Muscle of leg (tissue), 11 donors: ENCODE data around the gene TSPAN9. TPM values are rescaled to one million over a fixed set of nuclear protein-coding genes. Genes with fewer than 3 reads are reported as not detected.
A peak's percentile ranks its signal among the peaks of the same experiment; 100 is the strongest.

ENCODE experiments used
- DNase-seq: peaks from one replicate; pipeline ENCODE4 v3.0.0; 2013
- H3K27ac ChIP-seq: one replicate; pipeline ENCODE4 v1.5.1; 2013; ENCODE audit warnings: mild to moderate bottlenecking, low read length, control low read depth
- H3K27me3 ChIP-seq: one replicate; pipeline ENCODE4 v1.6.1; 2013; ENCODE audit warnings: low read length; ENCODE audit not compliant: control insufficient read depth, insufficient read depth
- H3K36me3 ChIP-seq: one replicate; pipeline ENCODE4 v1.6.1; 2013; ENCODE audit warnings: low read length; ENCODE audit not compliant: control insufficient read depth, insufficient read depth
- H3K4me1 ChIP-seq: one replicate; pipeline ENCODE4 v1.6.1; 2013; ENCODE audit warnings: low read length; ENCODE audit not compliant: control insufficient read depth, insufficient read depth
- H3K4me3 ChIP-seq: one replicate; pipeline ENCODE4 v1.5.1; 2013; ENCODE audit warnings: low read length, control low read depth
- H3K9me3 ChIP-seq: replicated peaks from 2 replicates; pipeline ENCODE4 v1.6.1; 2013; ENCODE audit warnings: low read depth, low read length; ENCODE audit not compliant: control insufficient read depth
- WGBS: methylation state at CpG from one replicate; pipeline ENCODE4 v1.1.5; 2013; ENCODE audit warnings: missing lambda C conversion rate; ENCODE audit not compliant: insufficient coverage; 5-methylcytosine and 5-hydroxymethylcytosine counted together
- polyA plus RNA-seq, 8 donors: library from polyadenylated mRNA; unstranded; fragments of 120-200 nt; gene quantifications; one replicate each; pipeline versions ENCODE4 v1.2.1 to v1.2.3, GENCODE V29; 2013; ENCODE audit warnings: inconsistent platforms in 1 of 8, low replicate concordance in 1 of 8; ENCODE audit not compliant: insufficient read length in 8 of 8, insufficient read depth in 1 of 8
- total RNA-seq: library from RNA; stranded (reverse); fragments of 120-200 nt; gene quantifications from one replicate; pipeline ENCODE4 v1.2.4, GENCODE V29; 2013

TSPAN9 gene
- total and polyA plus RNA-seq, 9 donors: 56.6 to 142 (median 116) TPM

- WGBS: 54% methylated on average over 9 of the region's 12 CpGs
- peaks cover 2% of the 10 kb centered on the region for H3K36me3 ChIP-seq
- H3K4me3 ChIP-seq: no peak overlapping the region
- no peak overlapping the region for H3K27ac ChIP-seq
- H3K27me3 ChIP-seq: no peaks in the 10 kb centered on the region
- DNase-seq: no peak
- H3K9me3 ChIP-seq: no peaks in the 10 kb centered on the region
- H3K4me1 ChIP-seq: peaks cover 16% of the 10 kb centered on the region
Observed at GRCh38 chr12:3179731-3180130, 102.6 kb downstream of the TSPAN9 start.

GRCh38 chr12:3182426-3182825 lies 105.2 kb downstream of the TSPAN9 start:
- H3K27me3 ChIP-seq: no peaks in the 10 kb centered on the region
- 65% methylated on average over 3 of the region's 5 CpGs for WGBS
- H3K4me3 ChIP-seq: no peak overlapping the region
- H3K27ac ChIP-seq: no peak overlapping the region
- no peaks in the 10 kb centered on the region for H3K9me3 ChIP-seq
- peaks cover 30% of the 10 kb centered on the region for H3K4me1 ChIP-seq
- peaks cover 2% of the 10 kb centered on the region for H3K36me3 ChIP-seq
- no peak for DNase-seq

- no peaks in the 10 kb centered on the region for H3K9me3 ChIP-seq
- peaks cover 2% of the 10 kb centered on the region for H3K36me3 ChIP-seq
- H3K27ac ChIP-seq: no peak overlapping the region
- H3K4me1 ChIP-seq: peaks cover 47% of the 10 kb centered on the region
- 89% methylated on average over 10 of the region's 12 CpGs for WGBS
- H3K27me3 ChIP-seq: no peaks in the 10 kb centered on the region
- no peak overlapping the region for H3K4me3 ChIP-seq
- no peak for DNase-seq
Observed at GRCh38 chr12:3184485-3184884, 107.3 kb downstream of the TSPAN9 start.

GRCh38 chr12:3185260-3185870 lies 108.2 kb downstream of the TSPAN9 start:
- 91% methylated on average over 8 of the region's 11 CpGs for WGBS
- Histone ChIP-seq H3K36me3 (peaks cover 2% of the 10 kb centered on the region), H3K4me3 (no peak overlapping the region), H3K4me1 (peaks cover 47% of the 10 kb centered on the region), H3K27ac (peak overlapping the region; percentile 62), H3K9me3 (no peaks in the 10 kb centered on the region), H3K27me3 (no peaks in the 10 kb centered on the region)
- DNase-seq: peak; percentile 44

GRCh38 chr12:3186546-3187215 lies 109.5 kb downstream of the TSPAN9 start:
- Histone ChIP-seq H3K4me3 (no peak overlapping the region), H3K27ac (no peak overlapping the region), H3K4me1 (peaks cover 47% of the 10 kb centered on the region), H3K9me3 (no peaks in the 10 kb centered on the region), H3K27me3 (no peaks in the 10 kb centered on the region), H3K36me3 (peaks cover 2% of the 10 kb centered on the region)
- whole genome bisulfite sequencing: 60% methylated on average over 1 of the region's 6 CpGs
- no peak for DNase-seq

GRCh38 chr12:3187846-3188770 lies 110.9 kb downstream of the TSPAN9 start:
- 82% methylated on average over 13 of the region's 17 CpGs for WGBS
- H3K4me1 ChIP-seq: peaks cover 46% of the 10 kb centered on the region
- H3K36me3 ChIP-seq: no peaks in the 10 kb centered on the region
- DNase-seq: peak; percentile 46
- H3K4me3 ChIP-seq: no peak overlapping the region
- no peaks in the 10 kb centered on the region for H3K9me3 ChIP-seq
- H3K27me3 ChIP-seq: no peaks in the 10 kb centered on the region
- H3K27ac ChIP-seq: no peak overlapping the region

- peaks cover 45% of the 10 kb centered on the region for H3K4me1 ChIP-seq
- H3K27ac ChIP-seq: no peak overlapping the region
- H3K36me3 ChIP-seq: no peaks in the 10 kb centered on the region
- H3K9me3 ChIP-seq: no peaks in the 10 kb centered on the region
- peaks cover 1% of the 10 kb centered on the region for H3K27me3 ChIP-seq
- WGBS: 66% methylated on average over 2 of the region's 2 CpGs
- no peak for DNase-seq
- no peak overlapping the region for H3K4me3 ChIP-seq
Observed at GRCh38 chr12:3189282-3189681, 112.1 kb downstream of the TSPAN9 start.

- H3K4me1 ChIP-seq: peaks cover 42% of the 10 kb centered on the region
- H3K27me3 ChIP-seq: peaks cover 2% of the 10 kb centered on the region
- H3K36me3 ChIP-seq: no peaks in the 10 kb centered on the region
- no peak for DNase-seq
- no peaks in the 10 kb centered on the region for H3K9me3 ChIP-seq
- no peak overlapping the region for H3K4me3 ChIP-seq
- H3K27ac ChIP-seq: no peak overlapping the region
- no CpG with 5 or more reads among the region's 9 CpGs for WGBS
Observed at GRCh38 chr12:3190101-3190500, 112.9 kb downstream of the TSPAN9 start.

- 83% methylated on average over 2 of the region's 2 CpGs for WGBS
Observed at GRCh38 chr12:3191450-3191849, 114.3 kb downstream of the TSPAN9 start.

GRCh38 chr12:3192221-3192620 lies 115.0 kb downstream of the TSPAN9 start:
- no peaks in the 10 kb centered on the region for H3K36me3 ChIP-seq
- WGBS: 86% methylated on average over 10 of the region's 10 CpGs
- no peak overlapping the region for H3K27ac ChIP-seq
- H3K4me3 ChIP-seq: no peak overlapping the region
- no peak for DNase-seq
- no peaks in the 10 kb centered on the region for H3K9me3 ChIP-seq
- peaks cover 6% of the 10 kb centered on the region for H3K27me3 ChIP-seq
- peaks cover 27% of the 10 kb centered on the region for H3K4me1 ChIP-seq

More at GRCh38 chr12:3191450-3191849, 114.3 kb downstream of the TSPAN9 start:
- DNase-seq: no peak
- Histone ChIP-seq H3K36me3 (no peaks in the 10 kb centered on the region), H3K4me1 (peaks cover 31% of the 10 kb centered on the region), H3K27me3 (peaks cover 2% of the 10 kb centered on the region), H3K9me3 (no peaks in the 10 kb centered on the region), H3K4me3 (no peak overlapping the region), H3K27ac (no peak overlapping the region)
